Fibroblast of mammary gland (primary cell): ENCODE results near the gene SIX5.

ENCODE experiments used
- DNase-seq: peaks from one replicate; pipeline ENCODE4 v3.0.0-alpha.2; 2010; ENCODE audit warnings: low read depth
- H3K4me3 ChIP-seq: 2 replicates; pipeline ENCODE4 v1.5.1; 2011; ENCODE audit warnings: low read depth, mild to moderate bottlenecking, low read length, moderate library complexity; ENCODE audit not compliant: control insufficient read depth
- TF ChIP-seq, protein P1 (sequence below): conservative IDR thresholded peaks from 2 replicates; pipeline ENCODE4 v1.5.1; 2011; ENCODE audit warnings: low read depth, low read length, inconsistent platforms; ENCODE audit not compliant: control insufficient read depth, insufficient read depth

Gene SIX5

GRCh38 chr19:45765702-45766295, 3.3 kb downstream of the SIX5 start:
- H3K4me3 ChIP-seq: no peak overlapping the region
- no peak for DNase-seq
- TF ChIP-seq, protein P1, sequence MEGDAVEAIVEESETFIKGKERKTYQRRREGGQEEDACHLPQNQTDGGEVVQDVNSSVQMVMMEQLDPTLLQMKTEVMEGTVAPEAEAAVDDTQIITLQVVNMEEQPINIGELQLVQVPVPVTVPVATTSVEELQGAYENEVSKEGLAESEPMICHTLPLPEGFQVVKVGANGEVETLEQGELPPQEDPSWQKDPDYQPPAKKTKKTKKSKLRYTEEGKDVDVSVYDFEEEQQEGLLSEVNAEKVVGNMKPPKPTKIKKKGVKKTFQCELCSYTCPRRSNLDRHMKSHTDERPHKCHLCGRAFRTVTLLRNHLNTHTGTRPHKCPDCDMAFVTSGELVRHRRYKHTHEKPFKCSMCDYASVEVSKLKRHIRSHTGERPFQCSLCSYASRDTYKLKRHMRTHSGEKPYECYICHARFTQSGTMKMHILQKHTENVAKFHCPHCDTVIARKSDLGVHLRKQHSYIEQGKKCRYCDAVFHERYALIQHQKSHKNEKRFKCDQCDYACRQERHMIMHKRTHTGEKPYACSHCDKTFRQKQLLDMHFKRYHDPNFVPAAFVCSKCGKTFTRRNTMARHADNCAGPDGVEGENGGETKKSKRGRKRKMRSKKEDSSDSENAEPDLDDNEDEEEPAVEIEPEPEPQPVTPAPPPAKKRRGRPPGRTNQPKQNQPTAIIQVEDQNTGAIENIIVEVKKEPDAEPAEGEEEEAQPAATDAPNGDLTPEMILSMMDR: no peak

GRCh38 chr19:45764945-45765701, 3.9 kb downstream of the SIX5 start:
- H3K4me3 ChIP-seq: no peak overlapping the region
- TF ChIP-seq, protein P1: no peak
- no peak for DNase-seq

GRCh38 chr19:45764475-45764874, 4.6 kb downstream of the SIX5 start:
- TF ChIP-seq, protein P1: no peak
- DNase-seq: no peak

DNA sequence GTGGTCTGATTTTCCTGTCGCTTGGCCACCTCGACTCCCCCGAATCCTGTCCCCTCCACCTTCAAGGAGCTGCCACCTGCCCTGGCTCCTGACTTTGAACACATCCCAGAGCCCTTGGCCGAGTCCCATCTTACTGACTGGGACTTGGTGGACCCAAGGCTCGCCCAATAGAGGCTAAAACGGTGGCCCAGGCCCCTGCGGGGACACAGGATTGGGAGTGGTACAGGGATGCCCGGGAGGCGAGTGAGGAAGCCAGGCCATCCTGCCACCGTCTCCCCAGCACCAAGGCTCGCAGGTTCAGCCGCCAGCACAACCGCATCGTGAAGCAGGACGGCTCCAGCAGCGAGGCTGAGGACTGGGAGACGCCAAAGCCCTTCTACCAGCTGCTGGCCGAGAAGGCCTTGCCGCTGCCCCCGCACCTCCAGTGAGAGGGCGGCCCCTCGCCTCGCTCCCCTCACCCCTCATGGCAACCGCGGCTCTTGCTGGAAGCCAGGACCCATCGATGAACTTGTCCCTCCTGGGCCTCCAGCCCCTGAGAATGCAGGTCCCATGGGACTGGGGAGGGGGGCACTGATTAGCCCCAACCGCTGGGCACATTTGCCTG, 5.3 kb downstream of the SIX5 start:
- DNase-seq: no peak
- H3K4me3 ChIP-seq: no peak overlapping the region
- TF ChIP-seq, protein P1: no peak

More at GRCh38 chr19:45764475-45764874, 4.6 kb downstream of the SIX5 start:
- no peak overlapping the region for H3K4me3 ChIP-seq

GRCh38 chr19:45762870-45763631, 6.0 kb downstream of the SIX5 start:
- DNase-seq: no peak
- H3K4me3 ChIP-seq: no peak overlapping the region
- TF ChIP-seq, protein P1: no peak

- TF ChIP-seq, protein P1: no peak
- no peak overlapping the region for H3K4me3 ChIP-seq
- DNase-seq: no peak
These were observed 7.3 kb downstream of the SIX5 start for GRCh38 chr19:45761714-45762113.
